ENCODE data around the gene NOL8.

The NOL8 gene

DNA sequence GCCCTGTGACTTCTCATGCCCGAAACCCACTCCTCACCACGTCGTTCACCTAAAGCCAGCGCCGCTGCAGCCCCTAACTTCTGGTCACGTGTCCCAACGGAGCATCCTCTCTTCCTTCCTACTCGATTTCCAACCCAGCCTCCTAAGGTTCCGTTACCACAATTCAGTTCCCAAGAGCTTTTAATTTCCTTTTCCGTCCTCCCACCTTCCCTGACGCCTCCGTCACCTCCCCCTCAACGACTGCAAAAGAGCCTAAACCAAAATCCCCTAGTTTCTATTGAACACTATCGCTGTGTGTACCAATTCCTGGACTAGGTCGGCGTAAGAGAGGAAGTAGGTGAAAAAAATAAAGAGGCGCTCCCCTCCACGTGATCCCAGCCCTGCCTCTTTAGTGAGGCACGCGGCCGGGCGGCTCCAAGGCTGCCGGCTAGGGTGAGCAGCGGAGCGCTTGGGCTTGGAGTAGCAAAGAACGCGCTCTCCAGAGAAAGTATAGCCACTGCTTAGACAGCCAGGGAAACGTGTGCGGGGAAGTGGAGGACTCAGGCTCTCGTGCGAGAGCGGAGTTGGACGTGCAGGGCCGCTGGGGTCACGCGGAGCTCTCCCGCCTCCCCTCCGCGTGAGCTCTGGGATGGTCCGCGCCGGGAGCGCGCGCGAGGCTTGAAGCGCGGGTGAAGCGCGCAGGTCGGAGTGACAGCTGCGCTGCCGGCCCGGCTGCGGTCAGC lies at the start of gene NOL8, which contains the start of gene CENPP:
TSS of gene NOL8 (minus strand) at position 82 of the 722 bp plus-strand sequence. CDS start 1,189 bp downstream, outside the sequence.
TSS of gene CENPP (plus strand) at position 685 of the 722 bp plus-strand sequence.
- peak; percentile 37 for DNase-seq

DNA sequence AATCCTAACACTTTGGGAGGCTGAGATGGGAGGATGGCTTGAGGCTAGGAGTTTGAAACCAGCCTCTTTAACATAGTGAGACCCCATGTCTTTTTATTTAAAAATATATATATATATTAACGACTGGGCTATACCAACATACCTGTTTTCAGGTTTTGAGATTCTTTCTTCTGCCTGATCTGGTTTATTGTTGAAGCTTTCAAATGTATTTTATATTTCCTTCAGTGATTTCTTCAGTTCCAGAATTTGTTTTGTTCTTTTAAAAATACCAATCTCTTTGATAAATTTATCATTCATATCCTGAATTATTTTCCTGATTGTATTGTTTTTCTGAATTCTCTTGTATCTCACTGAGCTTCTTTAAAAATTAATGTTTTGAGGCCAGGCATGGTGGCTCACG lies 48.0 kb upstream of the NOL8 start:
- DNase-seq, result no peak

DNA sequence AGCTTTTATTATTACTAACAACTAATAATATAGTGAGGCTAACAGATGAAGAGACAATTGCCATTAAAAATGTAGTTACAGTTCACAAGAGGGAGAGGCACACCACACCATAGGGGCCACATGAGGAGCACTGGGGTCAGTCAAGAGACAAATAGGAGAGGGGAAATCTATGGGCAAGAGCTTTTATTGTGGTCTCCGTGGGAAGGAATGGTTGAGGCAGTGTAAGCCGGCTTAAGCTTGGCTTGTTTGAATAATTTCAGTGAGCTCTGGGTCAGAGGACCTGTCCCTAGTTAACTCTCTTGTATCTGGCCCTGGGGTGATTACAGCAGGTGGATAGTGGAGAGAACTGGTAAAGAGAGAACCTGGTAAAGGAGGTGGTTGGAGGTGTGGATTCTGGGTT lies 43.9 kb upstream of the NOL8 start:
- no peak for DNase-seq

DNA sequence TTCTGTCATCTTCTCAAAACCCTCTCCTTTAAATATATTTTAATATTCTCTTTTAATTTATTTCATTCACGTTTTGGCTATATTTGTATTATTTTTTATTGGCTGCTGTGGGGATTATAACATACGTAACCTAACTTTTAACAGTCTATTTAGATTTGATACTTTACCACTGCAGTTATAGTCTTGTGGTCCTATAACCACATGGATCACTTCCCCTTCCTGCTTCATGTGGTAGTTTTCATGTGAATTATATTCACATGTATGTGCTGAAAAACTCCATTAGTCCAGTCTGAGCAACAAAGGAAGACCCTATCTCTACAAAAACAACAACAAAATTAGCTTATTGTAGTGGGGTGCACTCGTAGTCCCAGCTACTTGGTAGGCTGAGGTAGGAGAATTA lies 34.9 kb upstream of the NOL8 start:
- DNase-seq, result no peak

DNA sequence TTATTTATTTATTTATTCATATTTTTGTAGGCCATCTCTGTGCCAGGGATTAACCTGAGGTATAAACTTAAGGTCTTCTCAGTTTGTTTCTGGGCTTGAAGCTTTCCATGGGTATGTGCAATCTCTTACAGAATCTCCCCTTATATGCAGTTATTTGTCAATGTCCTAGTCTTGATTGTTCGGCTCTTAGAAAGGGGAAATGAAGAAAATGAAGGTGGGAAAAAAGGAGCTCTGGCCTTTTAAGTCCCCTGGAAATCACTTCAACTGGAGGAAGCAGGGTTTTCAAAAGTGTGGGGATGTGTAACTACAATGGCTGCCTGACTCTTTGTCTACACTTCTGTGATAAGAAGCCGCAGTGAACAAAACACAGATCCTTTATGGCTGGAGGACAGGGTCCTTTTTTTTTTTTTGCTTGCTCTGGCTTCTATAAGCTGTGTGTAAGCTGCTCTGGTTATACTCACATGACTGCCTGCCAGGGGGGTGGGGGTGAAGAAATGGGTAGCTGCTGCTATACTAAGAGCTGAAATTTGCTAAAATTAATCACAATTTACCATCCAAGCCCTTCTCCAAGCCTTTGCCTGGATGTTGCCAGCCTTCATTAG lies 34.3 kb upstream of the NOL8 start:
- no peak for DNase-seq

DNA sequence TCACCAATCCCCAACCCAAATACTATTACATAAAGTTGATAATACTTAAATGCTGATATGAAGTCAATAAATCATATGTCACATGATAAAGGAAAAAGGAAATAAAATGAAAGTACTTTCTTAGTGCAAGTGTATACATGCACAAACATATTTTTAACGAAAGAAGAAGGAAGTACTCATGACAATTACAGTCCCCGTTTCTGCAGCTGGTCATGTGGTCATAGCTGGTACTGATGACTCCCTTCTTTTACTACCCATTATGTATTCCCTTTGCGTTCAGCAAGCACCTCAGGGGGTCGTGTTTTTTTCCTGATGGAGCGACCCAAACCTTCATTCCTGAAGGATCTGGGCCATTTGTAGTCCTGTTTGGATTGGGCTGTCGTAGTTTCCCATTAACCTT lies 27.9 kb upstream of the NOL8 start:
- DNase-seq, result no peak

DNA sequence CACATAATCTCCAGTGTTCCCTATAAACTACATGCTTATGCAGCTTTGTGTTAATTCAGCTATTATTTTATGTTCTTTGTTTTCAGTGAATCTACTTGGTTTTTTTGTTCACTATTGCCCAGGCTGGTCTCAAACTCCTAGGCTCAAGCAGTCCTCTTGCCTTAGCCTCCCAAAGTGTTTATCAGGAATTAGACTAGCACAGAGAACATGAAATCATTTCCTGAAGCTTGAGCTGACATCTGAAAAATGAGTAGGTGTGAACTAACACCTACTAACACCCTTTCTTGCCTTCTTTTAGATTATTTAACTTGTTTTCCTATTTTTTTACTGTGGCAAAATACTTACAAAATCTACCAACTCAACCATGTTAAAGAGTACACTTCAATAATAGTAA lies 25.6 kb upstream of the NOL8 start:
- DNase-seq, result no peak

DNA sequence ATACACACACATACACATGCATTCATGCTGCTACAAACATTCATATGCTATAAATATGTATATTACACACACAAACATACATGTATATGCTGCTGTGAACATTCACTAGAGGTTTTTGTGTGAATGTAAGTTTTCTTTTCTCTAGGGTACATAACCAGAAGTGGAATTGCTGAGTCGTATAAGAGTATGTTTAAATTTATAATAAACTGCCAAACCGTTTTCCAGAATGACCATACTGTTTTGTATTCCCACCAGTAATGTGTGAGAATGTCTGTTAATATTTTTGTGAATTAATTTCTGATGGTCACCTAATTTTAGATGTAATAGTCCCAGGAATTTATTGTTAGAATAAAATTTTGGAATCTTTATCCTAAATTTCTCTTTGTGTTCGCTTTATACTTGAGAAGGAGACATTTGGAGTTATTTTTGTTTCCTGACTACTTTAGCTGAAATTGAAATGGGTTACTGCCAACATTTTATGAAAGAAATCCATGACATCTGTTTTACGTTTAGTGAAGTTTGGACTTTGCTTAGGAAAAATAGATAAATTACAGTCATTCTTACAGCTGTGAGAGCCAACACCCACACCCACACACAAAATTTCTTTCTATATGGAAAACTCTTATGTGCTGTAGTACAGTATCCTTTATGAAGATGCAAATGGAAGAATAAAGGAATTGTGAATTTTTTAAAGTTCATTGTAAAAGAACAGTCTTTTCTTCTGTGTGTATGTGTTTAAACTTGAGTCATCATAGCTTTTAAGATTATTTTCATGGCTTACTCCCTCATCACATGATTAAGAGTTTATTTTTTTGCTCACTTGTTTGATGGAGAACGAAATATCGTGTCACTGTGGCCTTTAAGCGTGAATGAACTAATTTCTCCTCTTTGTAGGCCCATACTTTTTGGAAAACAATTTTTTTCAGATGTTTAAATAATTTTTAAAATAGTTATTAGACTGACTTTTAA lies 24.9 kb upstream of the NOL8 start:
- DNase-seq, result no peak

DNA sequence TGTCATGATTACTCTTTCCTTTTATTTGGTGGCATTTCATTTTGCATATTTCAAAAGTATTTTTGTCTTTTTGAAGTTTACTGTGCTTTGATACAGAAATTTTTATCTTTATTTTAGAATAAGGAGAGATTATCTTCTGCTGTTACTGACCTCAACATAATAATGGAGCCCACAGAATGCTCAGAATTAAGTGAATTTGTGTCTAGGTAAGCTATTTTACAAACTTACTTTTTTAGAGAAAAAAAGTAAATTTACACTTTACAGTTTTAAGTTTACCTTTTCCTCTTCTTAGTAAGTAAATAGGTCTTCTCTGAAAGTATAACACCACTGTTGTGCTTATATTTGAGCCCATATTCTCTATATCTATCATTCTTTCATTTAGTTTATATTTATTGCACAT lies 20.4 kb upstream of the NOL8 start:
- no peak for DNase-seq

DNA sequence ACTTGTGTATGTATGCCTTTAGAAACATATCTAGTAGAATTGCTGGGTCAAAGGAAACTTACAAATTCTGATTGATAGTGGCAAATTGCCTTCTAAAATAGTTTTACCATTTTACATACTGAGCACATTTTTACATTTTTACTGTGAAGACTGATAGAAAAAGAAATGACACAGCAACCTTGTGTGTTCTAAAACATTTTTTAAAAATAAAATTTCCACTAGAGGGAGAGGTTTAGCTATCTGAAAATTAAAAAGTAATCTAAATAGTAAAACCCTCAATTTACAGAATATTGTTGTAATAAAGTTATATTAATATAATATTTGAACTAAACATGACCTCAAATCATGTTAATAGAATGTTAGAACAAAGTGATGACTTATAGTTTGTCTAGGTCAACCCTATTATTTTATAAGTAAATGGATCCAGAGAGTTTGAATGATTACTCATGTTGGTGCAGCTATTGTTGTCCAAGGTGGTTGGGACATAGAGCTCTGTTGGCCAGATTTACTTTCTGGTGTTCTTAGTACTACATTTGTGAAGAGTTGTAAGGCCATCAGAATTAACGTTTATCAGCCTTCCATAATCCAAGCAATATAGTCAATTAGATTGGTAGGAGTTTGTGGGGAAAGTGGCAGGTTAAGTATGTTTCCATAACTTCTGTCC lies 17.8 kb upstream of the NOL8 start:
- DNase-seq, result no peak

DNA sequence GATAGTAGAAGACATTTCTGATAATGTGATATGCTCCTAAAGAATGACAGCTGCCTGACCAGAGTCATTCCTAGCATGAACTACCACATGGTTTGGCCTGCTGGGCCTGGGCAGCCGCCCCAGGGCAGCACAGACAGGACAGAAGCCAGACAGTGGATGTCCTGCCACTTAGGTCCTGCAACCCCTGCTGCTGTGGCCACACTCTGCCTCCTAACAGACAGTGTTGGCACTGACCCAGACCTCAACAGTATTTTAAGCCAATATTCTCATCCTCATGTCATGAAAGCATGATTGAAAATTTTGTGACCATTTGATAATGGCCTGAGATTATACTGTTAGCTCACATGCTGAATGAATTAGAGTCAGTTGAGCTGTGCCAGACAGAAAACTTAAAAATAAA lies 16.4 kb upstream of the NOL8 start:
- DNase-seq, result no peak

DNA sequence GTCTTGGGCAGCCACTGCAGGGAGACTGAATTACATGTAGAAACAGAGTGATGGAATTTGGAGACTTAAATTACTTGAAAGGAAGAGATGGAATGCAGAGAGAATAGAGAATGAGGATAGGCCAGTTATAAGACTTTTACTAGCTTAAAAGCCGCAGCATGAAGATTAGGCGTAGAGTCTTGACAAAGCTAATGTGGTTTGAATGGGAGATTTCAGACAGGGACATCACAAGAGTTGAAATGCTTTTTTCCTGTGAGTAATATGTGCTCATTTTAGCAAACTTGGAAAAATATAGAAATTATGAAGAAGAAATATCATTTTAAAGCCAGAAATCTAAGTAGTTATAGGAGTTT lies 8.1 kb upstream of the NOL8 start:
- no peak for DNase-seq

DNA sequence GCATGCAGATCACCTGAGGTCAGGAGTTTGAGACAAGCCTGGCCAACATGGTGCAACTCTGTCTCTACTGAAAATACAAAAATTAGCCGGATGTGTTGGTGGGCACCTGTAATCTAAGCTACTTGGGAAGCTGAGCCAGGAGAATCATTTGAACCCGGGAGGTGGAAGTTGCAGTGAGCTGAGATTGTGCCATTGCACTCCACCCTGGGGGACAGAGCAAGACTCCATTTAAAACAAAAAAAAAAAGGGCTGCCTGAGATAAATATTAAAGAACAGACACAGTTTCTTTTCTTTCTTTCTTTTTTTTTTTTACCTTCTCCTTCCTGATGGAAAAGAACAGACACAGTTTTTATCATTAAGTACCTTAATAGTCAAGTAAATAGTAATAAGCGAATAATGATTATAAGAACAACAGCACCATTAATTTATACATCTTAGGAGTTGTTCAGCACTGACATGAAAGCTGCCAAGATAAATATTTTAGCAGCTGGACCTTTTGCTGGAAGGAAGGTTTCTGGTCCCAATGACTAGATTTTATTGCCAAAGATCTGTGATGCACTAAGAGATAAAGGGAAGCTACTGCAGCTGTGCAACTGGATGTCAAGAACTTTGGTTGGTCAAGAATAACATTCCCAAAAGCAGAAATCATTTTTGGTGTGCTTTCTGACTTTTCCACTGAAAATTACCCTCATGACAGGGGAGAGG lies 7.6 kb upstream of the NOL8 start:
- no peak for DNase-seq

DNA sequence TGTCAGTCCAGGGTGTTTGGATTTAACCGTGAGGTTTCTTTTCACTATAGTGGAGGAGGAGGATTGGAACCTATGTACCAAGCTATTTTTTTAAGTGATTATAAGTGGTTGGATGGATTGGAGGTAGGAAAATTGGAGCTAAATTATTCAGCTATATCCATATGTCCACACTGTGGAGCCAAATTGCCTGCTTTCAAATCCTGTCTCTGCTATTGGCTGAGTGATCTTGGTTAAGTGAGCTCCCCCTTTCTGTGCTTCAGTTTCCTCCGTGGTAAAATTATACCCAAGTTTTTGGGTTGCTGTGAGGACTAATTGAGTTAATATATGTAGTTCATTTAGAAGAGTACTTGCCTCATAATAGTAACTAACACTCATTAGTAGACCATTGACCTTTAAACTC lies 3.1 kb upstream of the NOL8 start:
- peak; percentile 35 for DNase-seq

DNA sequence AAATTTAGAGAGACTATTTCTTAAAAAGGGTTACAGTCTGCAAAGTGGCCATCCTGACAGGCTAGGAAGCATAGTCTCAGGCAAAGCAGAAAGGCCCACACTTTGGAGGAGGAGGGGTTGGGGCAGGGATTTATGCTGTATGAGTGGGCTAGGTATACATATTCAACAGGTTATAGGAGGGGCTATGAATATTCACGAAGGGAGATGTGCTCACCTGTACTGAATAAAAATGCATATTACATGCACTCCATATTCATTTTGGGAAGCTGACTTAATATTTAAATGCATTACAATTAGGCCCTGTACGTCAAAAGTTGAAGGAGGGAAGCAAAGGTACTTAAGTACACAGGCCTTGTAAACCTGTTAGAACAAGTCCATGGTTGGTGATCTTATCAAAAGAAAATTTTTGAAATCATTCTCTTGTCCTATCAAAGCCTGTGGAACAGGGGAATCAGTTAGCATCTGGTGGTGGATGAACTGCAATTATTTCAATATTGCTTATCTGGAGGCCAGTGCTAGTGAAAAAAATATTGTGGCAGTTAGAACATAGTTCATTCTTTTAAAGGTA lies 2.2 kb upstream of the NOL8 start:
- DNase-seq, result no peak

DNA sequence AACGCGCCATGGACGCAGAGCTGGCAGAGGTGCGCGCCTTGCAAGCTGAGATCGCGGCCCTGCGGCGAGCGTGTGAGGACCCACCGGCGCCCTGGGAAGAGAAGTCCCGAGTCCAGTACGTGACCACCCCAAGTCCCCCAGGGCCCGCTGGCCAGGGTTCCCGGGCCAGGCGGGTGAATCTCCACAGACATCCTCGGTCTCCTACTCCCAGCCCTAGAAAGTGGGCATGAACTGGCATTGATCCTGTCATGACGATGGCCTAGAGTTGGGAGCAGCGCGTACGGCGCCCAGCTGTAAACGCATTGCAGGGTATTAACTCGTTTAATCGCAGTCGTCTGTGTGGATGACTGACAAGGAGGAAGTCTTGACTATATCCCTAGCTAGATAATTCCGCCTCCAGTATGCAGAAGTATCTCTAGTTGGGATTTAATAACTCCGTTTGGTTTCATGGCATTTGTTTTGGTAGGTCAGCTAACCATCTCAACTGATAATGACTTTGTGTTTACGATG lies 896 bp upstream of the NOL8 start:
- DNase-seq, result no peak

DNA sequence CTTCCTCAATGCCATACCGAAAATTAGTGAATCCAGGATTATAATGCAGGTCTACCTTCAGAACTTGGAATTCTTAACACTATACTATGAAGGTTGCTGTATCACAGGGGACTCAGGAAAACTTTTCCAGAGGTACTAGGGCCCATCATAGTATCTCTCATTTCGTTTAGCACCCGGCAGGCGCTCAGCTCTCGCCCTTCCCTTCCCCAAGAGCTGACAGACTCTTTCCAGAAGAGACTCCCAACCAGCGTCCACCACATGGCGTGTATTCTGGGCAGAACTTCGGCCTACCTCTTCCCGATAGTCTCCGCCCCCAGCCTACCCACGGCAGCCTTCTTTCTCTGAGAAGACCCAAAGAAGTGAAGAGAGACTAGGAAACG lies 271 bp downstream of the NOL8 start:
- no peak for DNase-seq

DNA sequence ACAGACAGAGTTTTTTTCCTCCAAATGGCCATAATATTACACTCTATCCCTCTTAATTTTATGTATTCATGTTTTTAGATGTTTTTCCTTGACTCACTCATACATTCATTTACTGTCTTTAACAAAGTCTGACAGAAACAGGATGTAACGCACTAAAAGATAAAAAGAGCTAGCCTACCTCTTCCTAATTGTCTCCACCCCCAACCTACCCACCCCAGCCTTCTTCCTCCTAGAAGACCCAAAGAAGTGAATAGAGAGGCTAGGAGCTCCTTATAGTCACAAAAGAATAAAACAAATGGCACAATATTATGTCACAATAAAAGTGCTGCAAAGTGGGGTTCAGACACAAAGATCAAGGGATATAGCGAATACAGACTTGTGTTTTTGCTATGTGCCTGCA lies 719 bp downstream of the NOL8 start:
- DNase-seq, result no peak

DNA sequence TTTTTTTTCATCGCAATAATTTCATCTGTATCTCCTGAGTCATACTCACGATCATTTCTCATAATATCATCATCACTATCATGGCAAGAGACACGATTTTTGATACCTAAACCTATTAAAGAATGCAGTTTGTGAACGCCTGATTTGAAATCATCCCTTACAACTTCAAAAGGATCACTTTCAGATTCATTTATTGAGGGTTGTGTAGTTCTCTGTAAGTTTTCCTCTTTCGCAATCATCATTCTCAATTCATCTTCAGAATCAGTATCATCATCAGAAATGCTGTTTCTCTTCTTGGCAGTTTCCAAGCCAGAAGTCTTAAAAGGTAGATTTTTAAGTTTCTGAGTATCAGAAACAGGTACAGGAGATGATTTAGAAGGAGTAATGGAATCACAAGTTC lies 9.7 kb downstream of the NOL8 start:
- no peak for DNase-seq

DNA sequence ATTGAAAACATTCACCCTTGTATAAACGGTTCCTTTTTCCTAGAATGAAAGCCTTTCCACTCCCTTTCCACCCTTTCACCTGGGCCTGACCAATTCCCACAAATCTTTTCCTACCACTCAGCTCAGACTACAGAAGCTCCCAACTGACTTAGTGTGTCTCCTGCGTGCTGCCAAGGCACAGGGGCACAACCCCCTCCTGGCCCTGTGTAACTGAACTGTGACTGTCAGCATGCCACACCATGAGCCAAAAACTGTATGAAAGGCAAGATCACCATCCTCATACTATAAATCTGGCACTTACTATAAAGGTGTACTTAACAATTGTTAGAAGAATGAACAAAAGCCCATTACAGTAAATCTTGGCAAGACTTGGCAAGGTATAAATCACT lies 11.5 kb downstream of the NOL8 start:
- DNase-seq, result no peak

DNA sequence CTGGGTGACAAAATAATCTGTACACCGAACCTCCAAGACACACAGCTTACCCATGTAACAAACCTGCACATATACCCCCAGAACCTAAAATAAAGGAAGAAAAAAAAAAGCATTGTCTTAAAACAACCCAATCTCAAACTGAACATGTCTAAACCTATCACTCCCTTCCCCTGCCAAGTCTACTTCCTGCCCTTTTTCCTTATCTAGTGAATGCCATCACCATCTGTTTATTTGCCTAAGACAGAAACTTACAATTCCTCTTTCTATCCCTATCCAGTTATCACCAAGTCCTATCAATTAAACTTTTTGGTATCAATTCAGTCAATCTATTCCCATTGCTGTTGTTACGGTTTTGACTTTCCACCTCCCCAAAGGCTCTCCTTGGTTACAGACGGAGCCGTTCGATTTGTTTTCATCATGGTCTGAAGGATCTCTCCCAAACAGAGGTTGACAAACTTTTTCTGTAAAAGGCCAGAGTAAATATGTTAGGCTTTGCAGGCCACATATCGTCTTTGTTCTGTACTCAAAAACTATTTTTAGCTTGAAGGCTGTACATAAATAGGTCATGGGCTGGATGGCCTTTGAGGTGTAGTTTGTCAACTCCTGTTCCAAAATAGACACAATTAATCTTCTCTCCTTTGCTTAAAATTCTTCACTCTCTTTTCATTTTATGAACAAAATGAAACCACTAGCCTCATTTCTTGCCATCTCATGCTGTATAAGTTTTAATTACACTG lies 12.1 kb downstream of the NOL8 start:
- no peak for DNase-seq
